HepG2 (cell line): ENCODE measurements around the gene TPPP3. TPM values are rescaled to one million over a fixed set of nuclear protein-coding genes. Genes with fewer than 3 reads are reported as not detected.
A peak's percentile ranks its signal among the peaks of the same experiment; 100 is the strongest.

Experiments used
- GATAD2A ChIP-seq: IDR thresholded peaks from 2 replicates; pipeline ENCODE4 v1.6.1; 2016
- PBX2 ChIP-seq: IDR thresholded peaks from 2 replicates; pipeline ENCODE4 v1.6.1; 2016; ENCODE audit warnings: control low read depth
- TCF7 ChIP-seq: sonication (generic); IDR thresholded peaks from 2 replicates; pipeline ENCODE4 v1.6.1; 2016; ENCODE audit warnings: antibody characterized with exemption, low read depth
- ZNF318 ChIP-seq: sonication (generic); formaldehyde crosslinking; IDR thresholded peaks from 2 replicates; pipeline ENCODE4 v1.4.0; 2020; ENCODE audit warnings: mild to moderate bottlenecking, missing genetic modification reagents
- ZNF747 ChIP-seq: sonication (generic); formaldehyde crosslinking; IDR thresholded peaks from 2 replicates; pipeline ENCODE4 v1.8.1; 2023; ENCODE audit warnings: missing genetic modification reagents, mild to moderate bottlenecking, borderline replicate concordance
- polyA plus RNA-seq, 8 experiments: library from polyadenylated mRNA; depleted of rRNA in 3 of 8; stranded (reverse) in 7 of 8; unstranded in 1 of 8; fragments of >200 nt; fragmentation: Illumina TruSeq in 4 of 8; extraction: Trizol in 4 of 8; gene quantifications; 2 replicates each; pipeline versions ENCODE4 v1.2.1 to v1.2.3, GENCODE V29; 2011 to 2016; ENCODE audit warnings: low read depth in 4 of 8, missing spikeins in 1 of 8, mixed read lengths in 1 of 8; ENCODE audit not compliant: insufficient read depth in 1 of 8
- total RNA-seq, 5 experiments: library from RNA; depleted of rRNA; stranded (reverse); fragments of >200 nt; fragmentation: Illumina TruSeq; extraction: Trizol; gene quantifications; 2 replicates each; pipeline ENCODE4 v1.2.3, GENCODE V29; 2016; ENCODE audit warnings: low read depth in 1 of 5
- TF ChIP-seq, protein P1 (sequence below): sonication (generic); formaldehyde crosslinking; IDR thresholded peaks from 2 replicates; pipeline ENCODE4 v1.9.0; 2021; ENCODE audit warnings: mild to moderate bottlenecking, missing genetic modification reagents

TPPP3 gene
- total and polyA plus RNA-seq, 2 of the 13 experiments (the other 11 are each of a cell fraction or from before 2014, with no cell fraction given) = 0.16 to 0.44 TPM

DNA sequence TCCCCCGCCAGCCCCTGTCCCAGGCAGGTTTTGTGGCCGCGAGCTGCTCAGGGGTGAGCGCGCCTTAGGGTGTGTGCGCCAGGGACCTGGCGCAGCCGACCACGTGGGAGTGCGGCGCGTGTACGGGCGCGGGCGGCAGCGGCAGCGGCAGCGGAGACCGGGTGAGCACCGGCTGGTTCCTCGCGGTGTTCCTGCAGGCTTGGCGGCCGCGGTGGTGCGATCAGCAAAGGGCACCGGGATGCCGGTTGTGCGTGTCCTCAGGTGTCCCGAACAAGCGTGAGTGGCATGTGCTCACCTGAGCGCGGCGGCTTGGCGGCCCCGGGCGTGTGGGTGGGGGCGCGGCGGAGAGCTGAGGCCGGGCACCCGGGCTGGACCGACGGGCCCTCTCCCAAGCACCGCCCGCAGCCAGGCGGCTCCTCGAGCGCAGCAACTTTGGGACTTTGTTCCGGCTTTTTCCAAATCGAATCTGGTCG, 37.2 kb upstream of the TPPP3 start (continued):
- TF ChIP-seq ZNF318 (CRISPR knock-in tag) = peak; percentile 45; the same call in 1 of the 2 replicates
- no peak for TF ChIP-seq TCF7
- TF ChIP-seq, protein P1, sequence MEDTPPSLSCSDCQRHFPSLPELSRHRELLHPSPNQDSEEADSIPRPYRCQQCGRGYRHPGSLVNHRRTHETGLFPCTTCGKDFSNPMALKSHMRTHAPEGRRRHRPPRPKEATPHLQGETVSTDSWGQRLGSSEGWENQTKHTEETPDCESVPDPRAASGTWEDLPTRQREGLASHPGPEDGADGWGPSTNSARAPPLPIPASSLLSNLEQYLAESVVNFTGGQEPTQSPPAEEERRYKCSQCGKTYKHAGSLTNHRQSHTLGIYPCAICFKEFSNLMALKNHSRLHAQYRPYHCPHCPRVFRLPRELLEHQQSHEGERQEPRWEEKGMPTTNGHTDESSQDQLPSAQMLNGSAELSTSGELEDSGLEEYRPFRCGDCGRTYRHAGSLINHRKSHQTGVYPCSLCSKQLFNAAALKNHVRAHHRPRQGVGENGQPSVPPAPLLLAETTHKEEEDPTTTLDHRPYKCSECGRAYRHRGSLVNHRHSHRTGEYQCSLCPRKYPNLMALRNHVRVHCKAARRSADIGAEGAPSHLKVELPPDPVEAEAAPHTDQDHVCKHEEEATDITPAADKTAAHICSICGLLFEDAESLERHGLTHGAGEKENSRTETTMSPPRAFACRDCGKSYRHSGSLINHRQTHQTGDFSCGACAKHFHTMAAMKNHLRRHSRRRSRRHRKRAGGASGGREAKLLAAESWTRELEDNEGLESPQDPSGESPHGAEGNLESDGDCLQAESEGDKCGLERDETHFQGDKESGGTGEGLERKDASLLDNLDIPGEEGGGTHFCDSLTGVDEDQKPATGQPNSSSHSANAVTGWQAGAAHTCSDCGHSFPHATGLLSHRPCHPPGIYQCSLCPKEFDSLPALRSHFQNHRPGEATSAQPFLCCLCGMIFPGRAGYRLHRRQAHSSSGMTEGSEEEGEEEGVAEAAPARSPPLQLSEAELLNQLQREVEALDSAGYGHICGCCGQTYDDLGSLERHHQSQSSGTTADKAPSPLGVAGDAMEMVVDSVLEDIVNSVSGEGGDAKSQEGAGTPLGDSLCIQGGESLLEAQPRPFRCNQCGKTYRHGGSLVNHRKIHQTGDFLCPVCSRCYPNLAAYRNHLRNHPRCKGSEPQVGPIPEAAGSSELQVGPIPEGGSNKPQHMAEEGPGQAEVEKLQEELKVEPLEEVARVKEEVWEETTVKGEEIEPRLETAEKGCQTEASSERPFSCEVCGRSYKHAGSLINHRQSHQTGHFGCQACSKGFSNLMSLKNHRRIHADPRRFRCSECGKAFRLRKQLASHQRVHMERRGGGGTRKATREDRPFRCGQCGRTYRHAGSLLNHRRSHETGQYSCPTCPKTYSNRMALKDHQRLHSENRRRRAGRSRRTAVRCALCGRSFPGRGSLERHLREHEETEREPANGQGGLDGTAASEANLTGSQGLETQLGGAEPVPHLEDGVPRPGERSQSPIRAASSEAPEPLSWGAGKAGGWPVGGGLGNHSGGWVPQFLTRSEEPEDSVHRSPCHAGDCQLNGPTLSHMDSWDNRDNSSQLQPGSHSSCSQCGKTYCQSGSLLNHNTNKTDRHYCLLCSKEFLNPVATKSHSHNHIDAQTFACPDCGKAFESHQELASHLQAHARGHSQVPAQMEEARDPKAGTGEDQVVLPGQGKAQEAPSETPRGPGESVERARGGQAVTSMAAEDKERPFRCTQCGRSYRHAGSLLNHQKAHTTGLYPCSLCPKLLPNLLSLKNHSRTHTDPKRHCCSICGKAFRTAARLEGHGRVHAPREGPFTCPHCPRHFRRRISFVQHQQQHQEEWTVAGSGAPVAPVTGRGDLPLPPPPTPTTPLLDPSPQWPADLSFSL (CRISPR knock-in tag) = peak; percentile 58; the same call in 1 of the 2 replicates
- TF ChIP-seq GATAD2A = no peak
- no peak; the same call in none of the 2 replicates for TF ChIP-seq ZNF747 (CRISPR knock-in tag)
- TF ChIP-seq PBX2 (CRISPR knock-in tag) = no peak
